GM19455 (cell line): ENCODE data around the gene GUK1.
"Not testable (repeated sequence)": the region's sequence is repeated elsewhere in the genome, so short reads cannot be mapped to it uniquely, and the experiment has no call there.

Experiments used
- ATAC-seq: cut with Tn5 transposase; IDR thresholded peaks from one replicate; pipeline ENCODE4 v1.9.1; 2021; ENCODE audit not compliant: unreplicated experiment

The GUK1 gene

DNA sequence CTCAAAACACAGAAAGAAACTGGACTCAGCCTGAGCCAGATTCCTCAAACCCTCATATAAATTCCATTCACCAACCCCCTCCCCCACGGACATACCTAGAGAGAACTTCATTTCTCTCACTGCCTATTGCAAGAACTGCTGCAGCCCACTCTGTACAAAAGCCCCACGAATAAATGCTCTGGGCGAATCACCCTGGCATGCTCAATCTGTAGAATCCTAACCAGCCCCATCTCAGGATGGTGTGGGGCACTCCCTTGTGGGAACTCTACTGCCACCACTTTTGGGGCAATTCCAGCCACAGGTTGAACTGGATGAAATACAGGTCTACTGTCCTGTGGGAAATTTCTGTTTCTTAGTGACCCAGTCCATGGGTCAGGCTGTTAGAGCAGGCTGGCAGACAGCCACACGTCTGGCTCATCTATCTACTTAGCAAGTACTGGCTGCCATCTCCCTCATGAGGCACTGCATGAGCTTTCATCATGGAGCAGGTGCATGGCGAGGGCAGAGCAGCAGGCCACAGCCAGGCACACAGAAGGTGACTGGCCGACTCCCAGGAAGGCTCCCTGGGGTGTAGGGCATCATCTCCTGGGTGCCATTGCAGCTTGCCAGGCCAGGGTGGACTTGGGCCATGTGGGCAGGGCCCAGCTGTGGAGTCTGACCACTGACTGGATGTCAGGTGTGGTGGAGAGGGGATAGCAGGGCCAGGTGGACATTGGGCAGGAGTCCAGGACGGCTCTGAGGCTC is 35.4 kb upstream of the GUK1 start:
- ATAC-seq = no peak

DNA sequence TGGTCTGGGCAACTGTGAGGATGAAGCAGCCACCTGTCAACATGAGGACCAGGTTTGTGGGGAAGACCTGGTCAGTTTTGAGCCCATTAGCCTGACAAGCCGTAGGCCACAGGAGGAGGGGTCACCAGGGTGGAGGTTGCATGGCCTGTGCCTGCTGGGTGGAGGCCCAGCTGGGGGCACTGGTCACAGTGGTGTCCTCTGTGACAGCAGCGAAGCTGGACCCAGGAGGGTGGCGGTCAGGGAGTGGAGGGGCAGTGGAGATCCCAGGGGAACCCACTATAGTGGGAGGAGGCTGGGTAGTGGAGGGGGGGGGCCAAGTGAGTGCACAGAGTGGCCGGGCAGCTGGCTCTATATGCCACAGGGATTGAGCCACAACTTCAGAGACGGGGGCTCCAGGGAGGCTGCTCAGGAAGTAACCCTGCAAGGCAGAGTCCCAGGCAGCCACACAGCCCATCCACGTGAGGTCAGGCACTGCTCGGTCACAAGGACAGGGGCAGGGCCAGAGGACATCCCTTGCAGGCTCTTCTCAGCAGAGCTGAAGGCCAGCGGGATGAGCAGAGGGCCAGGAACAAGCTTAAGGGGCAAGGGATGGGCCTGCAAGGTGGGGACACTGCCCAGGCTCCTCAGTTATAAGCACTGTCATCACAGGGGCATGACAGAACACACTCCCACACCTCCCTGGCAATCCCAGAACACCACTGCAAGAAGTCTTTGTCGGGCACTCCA is 34.6 kb upstream of the GUK1 start:
- no peak for ATAC-seq

DNA sequence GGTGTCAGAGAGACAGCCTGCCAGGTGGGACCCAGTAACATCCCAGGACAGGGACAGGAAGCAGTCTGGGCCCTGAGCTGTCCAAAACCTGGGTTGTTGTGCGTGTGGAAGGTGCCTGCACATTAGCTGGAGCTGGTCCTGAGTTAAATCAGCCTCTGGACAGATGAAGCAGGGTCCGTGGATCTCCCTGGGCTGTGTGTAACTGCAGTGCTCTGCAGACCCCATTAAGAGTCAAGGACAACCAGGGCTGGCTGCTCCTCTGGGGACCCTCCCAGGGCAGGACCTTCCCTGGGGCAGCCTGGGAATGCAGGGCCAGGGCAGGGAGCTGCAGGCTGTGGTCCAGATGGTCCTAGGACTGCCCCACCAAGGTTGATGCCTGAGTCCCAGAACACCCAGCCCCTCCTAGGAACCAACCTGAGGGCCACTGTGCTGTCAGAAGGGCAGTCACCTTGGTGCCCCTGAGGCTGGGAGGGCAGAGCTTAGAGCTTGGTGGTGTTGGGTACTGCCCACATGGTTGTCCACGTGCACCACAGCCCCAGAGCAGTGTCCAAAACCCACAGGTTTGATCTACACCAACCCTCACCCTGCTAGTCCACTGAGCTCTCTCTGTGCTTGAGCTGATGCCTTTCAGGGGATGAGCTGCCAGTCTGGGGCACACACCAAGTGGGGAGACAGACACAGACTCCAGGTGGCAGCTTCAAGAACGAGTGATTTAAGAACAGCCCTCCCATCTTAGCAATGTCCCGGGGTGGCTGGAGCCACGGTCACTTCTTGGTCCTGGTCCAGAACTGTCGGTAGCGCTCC is 33.9 kb upstream of the GUK1 start:
- ATAC-seq = no peak

- no peak for ATAC-seq
These were observed 33.4 kb upstream of the GUK1 start for GRCh38 chr1:228106800-228107054.

DNA sequence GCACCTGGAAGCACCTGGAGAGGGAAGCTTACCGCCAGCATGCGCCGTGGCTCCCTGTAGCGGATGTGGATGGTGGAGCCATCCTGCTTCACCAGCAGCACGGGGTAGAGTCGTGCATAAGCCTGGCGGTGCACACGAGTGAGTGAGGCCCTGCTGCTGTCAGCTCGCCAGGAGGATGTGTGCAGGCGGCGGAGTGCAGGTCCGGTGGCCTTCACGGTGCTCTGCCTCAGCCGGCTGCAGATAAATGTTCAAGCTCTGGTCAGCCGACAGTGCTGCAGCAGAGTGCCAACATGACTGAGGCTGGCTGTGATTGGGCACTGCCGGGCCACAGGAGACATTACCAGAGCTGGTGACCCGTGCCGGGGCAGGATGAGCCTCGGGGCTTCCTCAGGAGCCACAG is 32.4 kb upstream of the GUK1 start:
- no peak for ATAC-seq

DNA sequence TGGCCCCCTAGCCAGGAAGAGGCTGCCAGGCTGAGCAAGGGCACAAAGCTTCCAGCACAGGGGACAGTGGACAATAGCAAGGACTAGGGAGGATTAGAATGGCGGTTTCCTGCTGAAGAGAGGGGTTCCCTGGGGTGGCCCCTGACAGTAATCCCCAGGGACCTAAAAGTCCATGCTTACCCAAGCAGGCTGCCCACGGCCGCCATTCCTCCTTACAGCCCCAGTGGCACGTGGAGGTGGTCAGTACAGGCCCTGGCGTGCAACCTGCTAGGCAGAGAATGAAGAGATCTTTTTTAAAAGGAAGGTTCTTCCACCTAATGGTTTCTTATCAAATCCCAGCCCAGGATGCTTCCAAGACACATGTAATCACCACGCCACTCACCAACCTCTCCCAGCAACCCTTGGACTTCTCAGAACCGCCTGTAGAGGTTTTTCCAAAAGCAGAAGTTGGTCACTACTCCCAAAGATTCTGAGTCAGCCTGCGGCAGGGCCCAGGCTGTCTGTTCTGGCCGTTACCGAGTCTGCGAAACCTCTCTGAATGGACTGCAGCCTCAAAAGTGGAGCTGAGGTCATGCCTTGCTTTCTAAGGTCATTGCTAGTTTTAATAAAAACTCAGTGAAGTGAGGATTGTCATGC is 31.9 kb upstream of the GUK1 start:
- ATAC-seq = no peak

DNA sequence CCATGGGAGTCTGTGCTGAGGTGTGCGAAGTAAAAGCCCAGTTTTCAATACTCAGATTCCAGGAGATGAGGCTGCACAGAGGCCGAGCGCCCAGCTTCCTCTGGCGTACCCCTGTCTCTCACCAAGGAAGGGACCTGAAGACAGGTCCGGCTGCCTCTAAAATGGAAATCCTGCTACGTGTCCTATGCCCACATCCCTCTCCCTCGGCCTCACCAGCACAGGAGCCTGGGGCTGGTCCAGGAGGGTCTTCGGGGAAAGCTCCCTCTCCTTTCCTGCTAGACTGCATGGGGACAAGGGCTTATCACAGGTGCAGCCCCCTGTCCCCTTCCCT is 31.4 kb upstream of the GUK1 start:
- ATAC-seq = no peak

DNA sequence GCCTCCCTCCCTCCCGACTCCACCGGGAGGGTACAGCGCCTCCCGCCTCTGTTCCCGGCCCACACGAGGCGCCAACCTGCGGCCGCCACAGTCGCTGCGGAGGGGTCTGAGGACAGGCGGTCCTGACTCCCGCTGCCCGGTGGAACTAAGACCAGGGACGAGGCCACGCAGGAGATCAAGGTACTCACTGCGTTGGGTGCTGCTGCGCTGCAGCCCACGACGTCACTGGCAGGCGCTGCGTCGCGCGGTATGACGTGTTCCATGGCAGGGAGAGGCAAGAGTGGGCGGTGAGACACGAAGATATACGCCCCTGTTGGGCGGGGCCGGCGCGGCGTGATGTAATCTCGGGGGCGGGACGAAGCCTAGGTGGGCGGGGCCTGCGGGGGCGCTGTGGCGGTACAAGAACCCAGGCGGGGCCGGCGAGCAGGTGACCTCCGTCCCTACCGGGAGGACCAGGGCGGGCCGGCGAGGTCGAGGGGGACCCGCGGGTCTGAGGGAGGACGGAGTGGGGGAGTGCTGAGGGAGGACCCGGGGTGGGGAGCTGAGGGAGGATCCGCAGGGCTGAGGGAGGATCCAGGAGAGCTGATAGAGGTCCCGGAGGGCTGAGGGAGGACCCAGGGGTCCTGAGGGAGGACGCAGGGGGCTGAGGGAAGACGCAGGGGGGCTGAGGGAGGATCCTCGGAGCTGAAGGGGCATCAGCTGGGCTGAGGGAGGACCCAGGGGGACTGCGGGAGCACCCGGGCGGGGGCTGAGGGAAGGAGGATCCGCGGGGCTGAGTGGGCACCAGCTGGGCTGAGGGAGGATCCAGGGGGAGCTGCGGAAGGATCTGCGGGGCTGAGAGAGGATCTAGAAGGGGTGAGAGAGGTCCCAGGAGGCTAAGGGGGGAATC is 30.8 kb upstream of the GUK1 start, which contains the start of gene MRPL55:
MRPL55 (minus strand) TSS at position 227 of the 889 bp plus-strand sequence. CDS start 1,039 bp downstream, outside the sequence.
- ATAC-seq = peak; percentile 93

DNA sequence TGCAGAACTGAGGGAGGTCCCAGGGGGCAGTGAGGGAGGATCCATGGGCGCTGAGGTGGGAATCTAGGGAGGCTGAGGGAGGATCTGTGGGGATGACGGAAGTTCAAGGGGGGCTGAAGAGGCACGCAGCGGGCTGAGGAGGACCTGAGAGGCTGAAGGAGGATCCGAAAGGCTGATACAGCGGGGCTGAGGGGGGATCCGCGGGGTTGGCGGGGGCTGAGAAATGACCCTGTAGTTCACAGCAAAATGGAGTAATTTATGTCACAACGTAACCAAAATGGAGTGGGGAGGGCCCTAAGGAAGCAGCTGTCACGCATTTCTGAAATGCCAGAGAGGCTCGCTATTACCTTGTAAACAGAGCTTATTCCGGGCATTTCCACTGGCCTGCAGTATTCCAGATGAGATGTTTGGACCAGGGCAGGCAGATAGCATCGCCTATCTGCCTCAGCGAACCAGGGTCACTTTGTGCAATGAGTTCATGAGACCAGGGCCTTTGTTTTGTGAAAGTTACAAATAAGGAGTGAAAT is 30.1 kb upstream of the GUK1 start:
- ATAC-seq = no peak

DNA sequence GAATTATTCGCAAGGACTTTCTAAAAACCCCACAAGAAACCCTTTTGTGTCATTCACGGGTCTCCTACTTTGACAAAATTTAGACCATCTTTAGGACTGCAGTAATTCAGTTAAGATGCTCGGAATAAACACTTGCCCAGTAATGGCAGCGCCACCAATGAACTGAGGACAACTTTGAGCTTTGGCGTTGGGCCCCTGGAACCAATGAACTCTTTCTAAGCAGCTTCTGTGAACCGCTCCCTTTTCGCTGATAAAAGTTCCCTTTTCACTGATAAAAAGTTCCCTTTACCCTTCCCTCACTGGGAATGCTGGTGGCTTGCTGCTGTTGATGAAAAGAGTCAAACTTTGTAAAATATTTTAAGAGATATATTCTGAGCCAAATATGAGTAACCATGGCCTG is 29.5 kb upstream of the GUK1 start:
- no peak for ATAC-seq

- not testable (repeated sequence) for ATAC-seq
These were observed 28.8 kb upstream of the GUK1 start for GRCh38 chr1:228111315-228111714.

DNA sequence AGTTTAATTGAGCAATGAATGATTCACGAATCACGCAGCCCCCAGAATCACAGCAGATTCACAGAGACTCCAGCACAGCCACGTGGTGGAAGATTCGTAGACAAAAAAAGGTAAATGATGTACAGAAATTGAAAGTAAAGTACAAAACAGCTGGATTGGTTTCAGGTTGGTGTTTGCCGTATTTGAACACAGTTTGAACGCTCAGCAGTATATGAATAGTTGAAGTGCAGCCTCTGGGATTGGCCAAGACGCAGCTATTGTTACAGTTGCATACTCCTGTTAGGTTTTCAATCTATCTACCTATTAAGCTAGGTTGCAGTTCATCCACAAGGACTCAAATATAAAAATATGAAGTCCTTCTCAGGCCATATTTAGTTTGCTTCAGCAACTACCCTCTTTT is 27.9 kb upstream of the GUK1 start:
- ATAC-seq = no peak

GRCh38 chr1:228112617-228113016 is 27.5 kb upstream of the GUK1 start:
- ATAC-seq = no peak

- ATAC-seq = no peak
These were observed 25.3 kb upstream of the GUK1 start for GRCh38 chr1:228114827-228115226.

DNA sequence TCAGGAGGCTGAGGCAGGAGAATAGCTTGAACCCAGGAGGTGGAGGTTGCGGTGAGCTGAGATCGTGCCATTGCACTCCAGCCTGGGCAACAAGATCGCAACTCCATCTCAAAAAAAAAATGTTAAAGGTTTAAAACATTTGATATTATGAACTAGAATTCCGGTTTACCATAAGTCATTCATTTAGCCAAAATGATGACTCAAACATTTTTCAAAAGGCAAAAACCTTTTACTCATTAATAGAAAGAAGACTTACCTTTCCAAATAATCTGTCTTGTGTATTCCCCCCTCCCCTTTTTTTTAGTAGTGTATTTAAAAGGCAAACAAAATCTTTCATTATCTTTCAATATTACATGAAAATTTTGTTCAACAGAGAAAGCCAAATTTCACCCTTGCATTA is 22.7 kb upstream of the GUK1 start:
- no peak for ATAC-seq

DNA sequence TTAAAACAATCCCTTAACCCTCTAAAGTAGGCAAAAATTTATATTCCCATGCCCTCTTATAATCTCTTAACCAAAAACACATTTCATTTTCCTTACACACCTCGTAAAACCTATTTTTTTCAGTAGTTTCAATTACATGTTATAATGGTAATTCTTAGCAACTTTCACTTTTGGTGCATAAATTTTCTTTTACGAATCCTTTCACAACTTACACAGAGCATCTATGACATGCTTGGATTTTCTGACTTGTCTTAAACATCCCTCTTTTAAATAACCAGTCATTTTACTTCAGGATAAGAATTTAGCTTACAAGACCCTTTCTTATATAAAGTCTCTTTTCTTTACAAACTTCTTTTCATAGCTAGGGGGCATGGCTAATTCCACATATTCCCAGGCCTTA is 22.0 kb upstream of the GUK1 start:
- ATAC-seq = no peak

- no peak for ATAC-seq
These were observed 19.7 kb upstream of the GUK1 start for GRCh38 chr1:228120351-228120750.

- no peak for ATAC-seq
These were observed 19.1 kb upstream of the GUK1 start for GRCh38 chr1:228120857-228121489.

GRCh38 chr1:228122921-228123441 is 17.1 kb upstream of the GUK1 start:
- no peak for ATAC-seq

DNA sequence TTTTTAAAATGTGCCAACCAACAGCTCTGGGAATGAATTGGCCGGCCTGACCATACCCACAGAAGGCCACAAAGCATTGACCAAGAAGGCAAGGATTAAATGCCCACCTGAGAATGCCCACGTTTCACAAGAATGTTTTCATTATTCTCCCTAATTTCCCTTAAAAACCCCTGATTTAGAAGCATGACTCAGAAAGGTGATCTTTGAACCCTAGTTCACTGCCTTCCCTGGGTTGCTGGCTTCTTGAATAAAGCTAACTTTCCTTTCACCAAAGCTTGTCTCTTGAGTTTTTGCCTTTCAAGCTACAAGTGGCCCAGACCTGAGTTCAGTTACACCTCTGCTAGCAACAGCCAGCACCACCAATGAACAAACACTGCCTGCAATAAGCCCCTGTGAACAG is 16.6 kb upstream of the GUK1 start:
- no peak for ATAC-seq
